ENCODE data around the gene ZNF180.

The ZNF180 gene

GRCh38 chr19:44438441-44438840 is 61.9 kb downstream of the ZNF180 start:
- TF ChIP-seq CEBPB (IDR thresholded peaks at IDR 0.05): no peak
- no peak for TF ChIP-seq EGR1 (IDR thresholded peaks at IDR 0.05)
- TF ChIP-seq TCF12 (IDR thresholded peaks at IDR 0.05; ENCODE audit: low read depth): no peak
- no peak for TF ChIP-seq REST (IDR thresholded peaks at IDR 0.05; ENCODE audit: low read depth)
- TF ChIP-seq CREB1 (IDR thresholded peaks at IDR 0.05; ENCODE audit: low read depth): no peak
- no peak for TF ChIP-seq FOXM1 (IDR thresholded peaks at IDR 0.05; ENCODE audit: borderline replicate concordance, low read depth)
- no peak for TF ChIP-seq TEAD4 (IDR thresholded peaks at IDR 0.05)
- no peak for TF ChIP-seq TAF1 (IDR thresholded peaks at IDR 0.05; ENCODE audit: low read depth)
- TF ChIP-seq MAX (IDR thresholded peaks at IDR 0.05): no peak
- TF ChIP-seq RAD21 (IDR thresholded peaks at IDR 0.05; ENCODE audit: low read depth): no peak
- no peak for TF ChIP-seq NFIC (IDR thresholded peaks at IDR 0.05)
- TF ChIP-seq ZBTB7A (IDR thresholded peaks at IDR 0.05; ENCODE audit: low read depth): no peak
- TF ChIP-seq USF1 (IDR thresholded peaks at IDR 0.05): no peak
- TF ChIP-seq YY1 (IDR thresholded peaks at IDR 0.05; ENCODE audit: low read depth): no peak
- no peak for TF ChIP-seq EP300 (IDR thresholded peaks at IDR 0.05; ENCODE audit: borderline replicate concordance)

GRCh38 chr19:44435441-44435840 is 64.9 kb downstream of the ZNF180 start:
- TF ChIP-seq FOXM1 (IDR thresholded peaks at IDR 0.05; ENCODE audit: borderline replicate concordance, low read depth) (no peak), USF1 (IDR thresholded peaks at IDR 0.05) (no peak), TCF12 (IDR thresholded peaks at IDR 0.05; ENCODE audit: low read depth) (no peak), REST (IDR thresholded peaks at IDR 0.05; ENCODE audit: low read depth) (no peak), ZBTB7A (IDR thresholded peaks at IDR 0.05; ENCODE audit: low read depth) (no peak), TEAD4 (IDR thresholded peaks at IDR 0.05) (no peak)

GRCh38 chr19:44430956-44431355 is 69.4 kb downstream of the ZNF180 start:
- TF ChIP-seq FOXM1 (IDR thresholded peaks at IDR 0.05; ENCODE audit: borderline replicate concordance, low read depth) (no peak), TCF12 (IDR thresholded peaks at IDR 0.05; ENCODE audit: low read depth) (no peak), EP300 (IDR thresholded peaks at IDR 0.05; ENCODE audit: borderline replicate concordance) (no peak), CEBPB (IDR thresholded peaks at IDR 0.05) (no peak), CREB1 (IDR thresholded peaks at IDR 0.05; ENCODE audit: low read depth) (no peak), MAX (IDR thresholded peaks at IDR 0.05) (no peak), ZBTB7A (IDR thresholded peaks at IDR 0.05; ENCODE audit: low read depth) (no peak), TAF1 (IDR thresholded peaks at IDR 0.05; ENCODE audit: low read depth) (no peak), NFIC (IDR thresholded peaks at IDR 0.05) (no peak), EGR1 (IDR thresholded peaks at IDR 0.05) (no peak), REST (IDR thresholded peaks at IDR 0.05; ENCODE audit: low read depth) (no peak), USF1 (IDR thresholded peaks at IDR 0.05) (no peak), RAD21 (IDR thresholded peaks at IDR 0.05; ENCODE audit: low read depth) (no peak), TEAD4 (IDR thresholded peaks at IDR 0.05) (no peak), YY1 (IDR thresholded peaks at IDR 0.05; ENCODE audit: low read depth) (no peak)

Measured in Ishikawa (cell line).